Cerebellar nuclear complex (tissue), 1 donor: ENCODE results near the gene UBE2O.
"Not testable (repeated sequence)": the region's sequence is repeated elsewhere in the genome, so short reads cannot be mapped to it uniquely, and the experiment has no call there.

Source experiments
- DNase-seq, 2 experiments: peaks; one replicate each; lab custom pipeline; 2025; lab: John Stamatoyannopoulos, UW

UBE2O gene

DNA sequence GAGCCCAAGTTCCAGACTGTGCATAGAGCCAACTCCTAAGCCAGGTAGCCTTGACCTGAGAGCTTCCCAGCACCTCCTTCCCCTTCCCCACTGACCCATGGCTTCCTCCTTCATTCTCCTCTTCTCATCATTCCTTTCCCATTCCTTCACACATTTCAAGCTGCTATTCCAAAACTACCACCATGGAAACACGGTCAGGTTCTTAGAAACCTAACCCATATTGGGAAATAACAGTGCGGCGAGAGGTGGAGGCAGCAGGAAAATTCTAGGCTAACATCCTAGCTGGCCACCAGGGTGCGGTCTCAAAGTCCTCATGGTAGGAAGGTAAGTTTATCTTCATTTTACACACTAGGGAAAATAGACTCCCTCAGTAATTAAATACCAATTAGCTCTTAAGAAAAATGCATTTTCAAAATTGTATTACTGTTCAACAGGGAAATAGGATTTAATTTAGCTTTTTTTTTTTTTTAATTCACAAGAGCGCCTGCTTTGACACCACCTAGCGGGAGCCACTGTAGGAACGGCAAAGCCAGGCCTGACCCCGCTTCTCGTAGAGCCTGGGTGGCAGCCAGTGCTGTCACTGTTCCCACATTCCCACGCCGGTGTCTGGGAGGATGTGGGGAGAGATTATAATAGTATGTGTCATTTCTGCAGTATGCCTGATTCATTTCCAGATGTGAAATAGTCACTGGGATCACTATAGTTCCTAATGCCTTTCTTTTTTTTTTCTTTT, 82.5 kb downstream of the UBE2O start:
- no peak for DNase-seq

DNA sequence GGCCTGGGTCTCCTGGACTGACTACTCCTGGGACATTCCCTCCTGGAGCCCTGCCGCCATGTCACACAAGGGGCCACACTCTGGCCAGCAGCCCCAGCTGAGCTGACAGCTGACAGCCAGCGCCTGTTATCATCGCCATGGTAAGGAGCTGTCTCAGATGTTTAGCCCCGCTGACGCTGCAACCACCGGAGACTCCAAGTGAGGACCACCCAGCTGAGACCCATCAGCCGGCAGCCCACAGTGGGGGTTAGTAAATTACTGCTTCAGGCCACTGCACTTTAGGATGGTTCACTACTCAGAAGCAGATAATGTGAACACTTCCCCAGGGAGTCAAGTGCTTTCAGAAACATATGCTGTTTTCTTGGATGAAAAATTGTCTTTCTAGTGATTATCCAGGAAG, 83.1 kb downstream of the UBE2O start:
- DNase-seq: no peak

DNA sequence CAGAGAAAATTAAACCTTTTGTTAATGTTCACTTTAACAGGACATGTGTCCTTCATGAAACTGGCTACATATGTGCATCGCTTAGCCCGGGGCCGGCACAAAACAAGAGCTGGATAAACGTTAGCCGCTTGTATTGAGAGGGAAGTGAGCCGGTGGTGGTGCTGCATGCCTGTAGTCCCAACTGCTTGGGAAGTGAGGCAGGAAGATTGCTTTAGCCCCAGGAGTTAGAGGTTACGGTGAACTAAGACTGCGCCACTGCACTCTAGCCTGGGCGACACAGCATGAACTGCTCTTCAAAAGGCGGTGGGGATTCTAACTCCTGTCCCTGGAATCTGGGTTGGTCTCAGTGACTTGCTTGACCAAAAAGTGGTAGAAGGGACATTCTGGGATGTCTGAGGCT, 83.6 kb downstream of the UBE2O start:
- no peak for DNase-seq

DNA sequence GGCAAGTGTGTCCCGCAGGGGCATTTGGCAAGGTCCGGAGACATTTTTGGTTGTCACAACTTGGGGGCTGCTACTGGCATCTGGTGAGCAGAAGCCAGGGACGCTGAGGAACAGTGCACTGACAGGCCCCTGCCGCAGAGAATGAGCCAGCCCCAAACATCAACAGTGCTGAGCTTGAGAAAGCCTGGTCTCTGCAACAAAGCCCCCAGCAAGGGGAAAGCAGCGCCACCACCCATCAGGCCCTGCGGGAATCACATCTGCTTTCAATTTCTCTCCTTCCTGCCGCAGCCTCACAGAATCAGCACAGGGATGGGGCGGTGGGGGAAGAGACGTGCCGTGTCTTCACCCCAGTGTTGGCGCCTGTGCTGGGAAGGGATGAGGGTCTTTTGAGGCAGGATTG, 84.4 kb downstream of the UBE2O start:
- DNase-seq: no peak

DNA sequence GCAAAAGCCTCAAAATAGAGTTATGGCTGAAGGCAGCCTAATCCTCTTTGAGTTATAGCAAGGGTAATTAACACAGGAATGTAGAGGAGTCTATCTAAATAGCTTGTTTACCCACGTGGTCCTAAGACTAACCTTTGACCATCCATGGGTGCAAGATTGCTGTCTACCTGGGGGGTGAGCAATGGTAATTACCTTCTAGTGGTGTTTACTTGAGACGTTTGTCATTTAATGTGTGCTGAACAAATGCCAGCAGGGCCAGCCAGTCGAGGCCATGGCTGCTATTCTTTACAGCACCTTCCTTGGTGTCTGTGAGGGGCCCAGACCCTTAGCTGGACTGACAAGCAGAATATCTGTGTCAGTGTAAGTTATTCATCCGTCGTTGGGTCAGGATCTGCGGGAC, 85.3 kb downstream of the UBE2O start:
- DNase-seq: no peak

DNA sequence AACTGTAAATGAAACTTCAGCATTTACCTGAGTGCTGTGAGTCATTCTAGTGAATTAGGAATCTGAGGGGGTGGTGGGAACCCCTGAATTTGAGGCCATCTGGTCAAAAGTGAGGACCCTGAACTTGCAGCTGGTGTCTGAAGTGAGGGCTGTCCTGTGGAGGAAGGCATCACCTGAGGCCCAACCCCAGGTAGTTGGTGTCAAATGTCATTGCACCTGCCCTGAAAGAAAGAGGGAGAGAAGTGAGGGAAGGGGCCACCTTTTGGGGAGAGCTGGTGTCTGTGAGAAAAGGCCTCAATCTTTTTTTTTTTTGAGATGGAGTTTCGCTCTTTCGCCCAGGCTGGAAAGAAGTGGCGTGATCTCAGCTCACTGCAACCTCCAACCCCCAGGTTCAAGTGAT, 86.7 kb downstream of the UBE2O start:
- DNase-seq: no peak

DNA sequence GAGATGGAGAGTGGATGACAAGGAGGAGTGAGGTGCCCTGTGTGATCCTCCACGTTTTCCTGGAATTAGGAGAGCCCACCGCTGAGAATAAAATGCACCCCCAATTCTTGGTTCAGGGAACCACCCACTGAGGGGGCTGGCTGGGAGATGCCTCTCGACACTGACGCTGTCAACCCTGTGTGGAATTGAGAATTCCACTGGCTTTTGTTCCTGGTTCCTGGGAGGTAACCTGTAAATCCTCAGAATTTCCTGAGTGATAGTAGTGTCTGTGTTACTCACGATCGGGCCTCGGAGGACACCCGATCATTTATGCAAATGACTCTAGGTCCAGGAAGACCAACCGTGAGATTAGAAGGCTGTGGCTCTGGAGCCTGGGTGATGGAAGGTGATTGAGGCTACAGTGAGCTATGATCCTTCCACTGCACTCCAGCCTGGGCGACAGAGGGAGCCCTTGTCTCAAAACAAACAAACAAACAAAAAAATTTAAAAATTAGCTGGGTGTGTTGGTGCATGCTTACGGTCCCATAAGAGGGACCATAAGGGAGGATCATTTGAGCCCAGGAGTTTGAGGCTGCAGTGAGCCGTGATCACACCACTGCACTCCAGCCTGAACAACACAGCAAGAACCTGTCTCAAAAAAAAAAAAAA, 87.6 kb downstream of the UBE2O start:
- DNase-seq: no peak

DNA sequence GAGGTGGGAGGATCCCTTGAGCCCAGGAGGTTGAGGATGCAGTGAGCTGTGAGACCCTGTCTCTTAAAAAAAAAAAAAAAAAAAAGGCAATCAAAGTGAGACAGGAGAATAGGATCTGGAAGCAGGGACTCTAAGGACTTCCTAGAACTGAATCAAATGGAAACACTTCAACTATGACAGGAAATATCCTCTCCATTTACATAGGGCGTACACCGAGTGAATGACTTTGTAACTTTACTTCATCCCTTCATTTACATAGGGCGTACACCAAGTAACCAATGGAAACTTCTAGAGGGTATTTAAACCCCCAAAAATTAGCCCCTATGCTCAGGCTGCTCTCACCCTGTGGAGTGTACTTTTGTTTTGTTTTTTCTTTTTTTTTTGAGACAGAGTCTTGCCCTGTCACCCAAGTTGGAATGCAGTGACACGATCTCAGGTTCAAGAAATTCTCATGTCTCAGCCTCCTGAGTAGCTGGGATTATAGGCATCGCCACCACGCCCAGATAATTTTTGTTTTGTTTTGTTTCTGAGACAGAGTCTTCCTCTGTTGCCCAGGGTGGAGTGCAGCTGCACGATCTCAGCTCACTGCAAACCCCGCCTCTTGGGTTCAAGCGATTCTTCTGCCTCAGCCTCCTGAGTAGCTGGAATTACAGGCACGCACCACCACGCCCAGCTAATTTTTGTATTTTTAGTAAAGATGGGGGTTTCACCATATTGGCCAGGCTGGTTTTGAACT, 89.7 kb downstream of the UBE2O start:
- DNase-seq: no peak

DNA sequence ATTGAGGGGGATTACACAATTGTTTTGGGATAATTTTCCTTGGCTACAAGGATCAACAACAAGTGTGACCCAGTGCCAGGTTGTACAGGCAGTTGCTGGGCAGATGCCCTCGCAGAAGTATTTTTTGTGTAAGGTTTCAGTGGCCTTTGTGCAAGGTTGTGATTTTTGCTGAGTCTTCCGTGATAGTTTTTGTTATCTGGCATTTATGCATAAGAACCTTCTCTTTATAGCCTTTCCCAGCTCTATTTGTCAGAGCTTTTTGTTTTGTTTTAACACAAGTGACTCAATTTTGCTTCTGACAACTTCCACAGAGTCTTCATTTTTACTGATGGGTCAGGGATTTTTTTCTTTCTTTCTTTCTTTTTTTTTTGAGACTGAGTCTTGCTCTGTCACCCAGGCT, 92.5 kb downstream of the UBE2O start:
- DNase-seq: no peak

DNA sequence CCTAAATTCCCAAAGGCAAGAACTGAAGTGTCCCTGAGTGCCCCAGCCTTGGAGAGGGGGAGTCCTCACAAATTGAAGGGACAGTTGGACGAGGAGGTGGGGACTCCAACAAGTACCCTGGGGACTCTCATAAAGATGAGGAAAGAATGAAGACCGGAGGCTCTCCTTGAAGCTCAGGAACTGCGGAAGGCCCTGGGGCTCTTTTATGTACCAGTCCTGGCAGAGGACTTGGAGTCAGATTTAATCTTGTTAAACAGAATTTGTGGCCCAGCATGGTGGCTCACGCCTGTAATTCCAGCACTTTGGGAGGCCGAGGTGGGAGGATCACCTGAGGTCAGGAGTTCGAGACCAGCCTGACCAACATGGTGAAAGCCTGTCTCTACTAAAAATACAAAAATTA, 93.2 kb downstream of the UBE2O start:
- DNase-seq: not testable (repeated sequence)

DNA sequence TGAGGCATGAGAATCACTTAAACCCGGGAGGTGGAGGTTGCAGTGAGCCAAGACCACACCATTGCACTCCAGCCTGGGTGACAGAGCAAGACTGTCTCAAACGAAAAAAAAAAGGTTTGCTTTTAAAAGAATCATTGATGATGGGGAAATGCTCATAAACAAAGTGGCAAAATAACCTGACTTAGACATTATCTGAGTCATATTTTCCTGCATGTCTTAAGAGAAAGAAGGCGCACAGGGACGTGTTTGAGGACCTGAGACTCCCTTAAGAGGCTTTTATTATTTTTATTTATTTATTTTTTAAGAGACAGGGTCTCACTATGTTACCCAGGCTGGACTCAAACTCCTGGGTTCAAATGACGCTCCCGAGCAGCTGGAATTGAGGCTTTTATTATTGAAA, 93.6 kb downstream of the UBE2O start:
- DNase-seq: no peak

DNA sequence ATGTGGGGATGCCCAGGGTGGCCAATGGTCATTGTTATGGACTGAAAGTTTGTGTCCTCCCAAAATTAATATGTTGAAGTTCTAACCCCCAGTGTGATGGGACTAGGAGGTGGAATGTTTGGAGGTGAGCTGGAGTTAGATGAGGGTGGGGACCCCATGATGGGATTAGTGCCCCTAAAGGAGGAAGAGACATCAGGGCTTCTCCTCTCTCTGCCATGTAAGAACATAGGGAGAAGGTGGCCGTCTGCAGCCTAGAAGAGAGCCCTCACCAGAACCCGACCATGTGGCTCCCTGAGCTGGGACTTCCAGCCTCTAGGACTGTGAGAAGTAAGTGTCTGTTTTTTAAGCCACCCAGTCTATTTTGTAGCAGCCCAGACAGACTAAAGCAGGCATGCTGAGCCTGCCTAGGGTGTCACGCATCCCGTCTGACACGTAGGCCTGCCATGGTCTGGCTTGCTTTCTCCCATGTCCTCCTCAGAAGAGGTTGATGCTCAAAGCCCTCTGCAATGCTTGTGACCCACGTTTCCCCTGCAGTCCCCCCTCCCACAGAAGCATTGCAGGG, 95.3 kb downstream of the UBE2O start:
- DNase-seq: no peak

DNA sequence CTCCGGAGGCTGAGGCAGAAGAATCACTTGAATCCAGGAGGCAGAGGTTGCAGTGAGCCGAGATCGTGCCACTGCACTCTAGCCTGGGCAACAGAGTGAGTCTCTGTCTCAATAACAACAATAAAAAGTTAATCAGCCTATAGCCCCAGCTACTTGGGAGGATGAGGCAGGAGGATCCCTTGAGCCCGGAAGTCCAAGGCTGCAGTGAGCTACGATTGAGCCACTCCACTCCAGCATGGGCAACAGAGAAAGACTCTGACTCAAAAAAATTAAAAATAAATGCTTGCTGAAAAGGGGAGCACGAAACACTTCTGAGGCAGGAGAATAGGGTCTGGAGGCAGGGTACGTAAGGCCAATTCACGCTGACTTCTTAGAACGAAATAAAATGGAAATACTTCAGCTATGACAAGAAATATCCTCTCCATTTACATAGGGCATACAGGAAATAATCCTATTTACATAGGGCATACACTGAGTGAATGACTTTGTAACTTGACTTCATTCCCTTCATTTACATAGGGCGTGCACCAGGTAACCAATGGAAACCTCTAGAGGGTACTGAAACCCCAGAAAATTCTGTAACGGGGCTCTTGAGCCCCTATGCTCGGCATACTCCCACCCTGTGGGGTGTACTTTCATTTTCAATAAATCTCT, 96.0 kb downstream of the UBE2O start:
- DNase-seq: no peak

DNA sequence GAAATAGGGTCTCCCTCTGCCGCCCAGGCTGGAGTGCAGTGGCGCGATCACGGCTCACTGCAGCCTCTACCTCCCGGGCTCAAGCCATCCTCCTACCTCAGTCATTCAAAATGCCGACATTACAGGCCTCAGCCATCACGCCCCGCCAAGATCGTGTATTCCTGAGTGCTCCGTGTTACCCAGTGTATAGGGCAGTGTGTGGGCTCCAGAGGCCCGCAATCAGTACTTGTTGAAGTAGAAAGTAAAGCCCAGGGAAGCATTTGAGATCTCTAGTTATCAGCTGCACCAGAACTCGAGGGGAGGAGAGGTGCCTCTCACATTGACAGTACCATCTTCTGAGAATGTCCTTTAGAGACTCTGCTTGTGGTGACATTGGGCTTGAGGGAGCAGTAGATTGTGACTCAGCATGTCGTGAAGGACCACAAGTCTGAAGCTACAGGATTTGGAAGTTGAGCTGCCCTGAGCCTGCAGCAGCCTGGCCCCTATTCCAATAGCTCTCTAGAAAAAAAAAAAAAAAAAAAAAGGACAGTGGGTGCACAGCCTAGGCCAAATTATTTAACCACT, 98.1 kb downstream of the UBE2O start:
- no peak for DNase-seq

DNA sequence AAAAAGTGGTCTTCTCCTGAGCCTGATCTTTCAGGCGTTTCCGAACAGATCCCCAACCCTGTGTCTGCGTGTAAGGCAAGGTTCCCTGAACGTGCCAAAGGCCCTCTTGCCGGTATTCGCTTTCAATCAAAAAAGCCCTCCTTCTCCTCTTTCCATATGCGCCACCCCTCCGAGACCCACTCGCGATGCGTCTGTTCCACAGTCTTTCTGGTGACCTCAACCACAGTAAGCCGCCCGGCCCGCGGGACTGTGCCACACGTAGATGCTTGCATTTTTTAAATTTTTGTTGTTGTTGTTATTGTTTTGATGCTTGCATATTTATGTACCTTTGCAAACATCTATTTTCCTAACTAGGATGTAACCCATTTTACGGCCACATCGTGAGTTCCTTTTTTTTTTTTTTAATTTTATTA, 98.6 kb downstream of the UBE2O start:
- DNase-seq: no peak

DNA sequence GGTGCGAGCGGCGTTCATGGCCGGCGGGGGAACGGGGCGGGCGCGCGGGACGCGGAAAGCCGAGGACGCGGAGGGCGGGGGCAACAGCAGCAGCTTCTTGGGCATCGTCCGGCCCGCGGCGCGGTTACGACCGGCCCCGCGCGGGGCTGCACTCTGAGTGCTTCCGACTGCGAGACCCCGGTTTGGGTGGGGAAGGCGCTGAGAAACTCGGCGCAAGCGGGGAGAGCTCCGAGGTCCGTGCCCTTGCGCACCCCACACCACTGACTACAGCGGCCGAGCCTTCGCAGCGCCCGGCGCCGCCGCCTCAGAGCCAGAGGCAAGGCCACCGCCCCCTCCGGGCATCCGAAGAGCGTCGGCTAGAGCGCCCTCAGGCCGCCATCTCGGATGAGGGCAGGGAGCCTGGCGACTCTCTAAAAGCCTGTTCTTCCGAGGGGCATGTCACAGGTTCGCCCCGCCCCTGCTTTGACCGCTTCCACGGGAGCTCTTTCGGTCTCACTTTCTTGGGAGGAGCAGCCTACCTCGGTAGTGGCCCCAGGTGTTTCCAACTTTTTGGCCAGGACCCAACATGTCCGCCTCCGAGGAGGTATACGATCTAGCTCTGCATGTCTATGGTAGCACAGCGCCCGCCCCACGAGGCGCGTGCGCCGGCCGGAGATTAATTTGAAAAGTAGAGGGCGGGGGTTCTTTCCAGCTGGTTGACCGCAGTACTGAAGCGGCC, 99.2 kb downstream of the UBE2O start, which contains the start of gene PRPSAP1:
Gene PRPSAP1, minus strand, starts transcription at position 318 of the 718 bp plus-strand sequence. Its CDS starts 213 bp downstream, at position 105.
- DNase-seq: peak in 1 of 2 experiments; percentile 74

DNA sequence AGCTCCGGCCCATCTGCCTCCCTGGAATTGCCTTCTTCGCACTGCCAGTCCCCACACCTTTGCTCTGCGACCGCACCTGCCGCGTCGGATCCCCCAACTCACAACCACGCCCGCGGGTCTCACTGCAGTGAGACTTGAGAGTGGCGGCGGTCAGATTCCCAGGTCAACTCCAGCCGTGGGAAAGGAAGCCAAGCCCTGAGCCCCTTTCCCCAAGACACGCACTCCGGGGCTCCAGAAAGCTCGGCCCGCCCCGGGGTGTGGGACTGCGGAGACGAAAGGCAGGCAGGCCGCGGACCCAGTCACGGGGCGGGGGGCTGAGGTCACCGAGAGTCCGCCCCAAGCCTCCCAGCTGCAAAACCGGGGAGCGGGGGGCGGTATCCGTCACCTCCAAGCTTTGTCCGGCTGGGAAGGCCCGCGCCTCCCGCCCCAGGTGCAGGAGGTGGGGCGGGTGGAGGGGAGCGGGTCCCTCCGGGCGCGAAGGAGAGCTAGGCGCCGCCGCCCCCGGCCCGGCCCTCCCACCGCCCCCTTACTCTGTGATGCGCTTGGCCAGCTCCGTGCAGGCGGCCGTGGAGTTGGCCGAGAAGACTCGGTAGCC, 99.9 kb downstream of the UBE2O start:
- DNase-seq: no peak

DNA sequence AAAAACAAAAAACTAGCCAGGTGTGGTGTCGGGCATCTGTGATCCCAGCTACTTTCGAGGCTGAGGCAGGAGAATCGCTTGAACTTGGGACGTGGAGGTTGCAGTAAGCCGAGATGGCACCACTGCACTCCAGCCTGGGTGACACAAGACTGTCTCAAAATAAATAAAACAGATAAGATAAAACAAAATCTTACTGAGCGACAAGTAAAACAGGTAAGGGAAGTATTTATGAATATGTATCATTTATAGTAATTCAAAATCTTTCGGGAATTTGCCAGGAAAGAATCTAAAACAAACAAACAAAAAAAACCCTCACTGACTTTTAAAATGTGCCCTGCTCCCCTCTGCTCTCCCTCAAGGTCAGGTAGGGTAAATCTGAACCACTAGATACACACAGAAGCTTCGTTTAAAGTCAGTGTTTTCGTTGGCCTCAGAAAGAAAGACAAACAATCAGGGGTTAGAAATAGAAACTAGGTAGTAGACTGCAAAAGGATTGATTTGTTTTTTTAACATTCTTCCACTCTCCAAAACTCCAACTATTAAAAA, 101.4 kb downstream of the UBE2O start:
- no peak for DNase-seq

DNA sequence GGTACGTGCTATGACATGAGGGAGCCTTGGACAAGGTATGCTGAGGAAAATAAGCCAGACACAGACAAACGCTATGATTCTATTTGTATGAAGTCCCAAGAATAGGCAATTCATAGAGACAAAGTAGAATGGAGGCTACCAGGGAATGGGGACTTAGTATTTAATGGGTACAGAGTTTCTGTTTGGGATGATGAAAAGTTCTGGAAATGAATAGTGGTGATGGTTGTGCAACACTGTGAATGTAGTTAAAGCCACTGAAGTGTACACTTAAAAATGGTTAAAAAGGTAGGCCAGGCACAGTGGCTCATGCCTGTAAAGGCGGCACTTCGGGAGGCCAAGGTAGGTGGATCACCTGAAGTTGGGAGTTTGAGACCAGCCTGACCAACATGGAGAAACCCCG, 102.5 kb downstream of the UBE2O start:
- no peak for DNase-seq

DNA sequence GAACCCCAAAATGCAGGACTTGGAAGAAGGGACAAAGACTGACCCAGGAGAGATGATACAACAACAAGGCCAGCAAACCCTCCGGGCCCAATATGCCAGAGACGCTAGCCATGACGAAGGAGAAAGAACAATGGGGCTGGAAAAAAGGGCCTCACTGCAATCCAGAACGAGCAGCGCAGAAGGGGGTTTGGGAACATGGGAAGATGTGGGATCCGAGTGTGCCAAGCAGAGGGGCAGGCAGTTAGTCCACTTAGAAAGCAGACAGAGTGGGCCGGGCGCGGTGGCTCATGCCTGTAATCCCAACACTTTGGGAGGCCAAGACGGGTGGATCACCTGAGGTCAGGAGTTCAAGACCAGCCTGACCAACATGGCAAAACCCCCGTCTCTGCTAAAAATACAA, 106.0 kb downstream of the UBE2O start:
- not testable (repeated sequence) for DNase-seq
